GM21529 (cell line): ENCODE data around the gene UBE2E3.

ENCODE experiments used
- ATAC-seq: cut with Tn5 transposase; IDR thresholded peaks from one replicate; pipeline ENCODE4 v1.9.1; 2021; ENCODE audit not compliant: unreplicated experiment

The UBE2E3 gene

DNA sequence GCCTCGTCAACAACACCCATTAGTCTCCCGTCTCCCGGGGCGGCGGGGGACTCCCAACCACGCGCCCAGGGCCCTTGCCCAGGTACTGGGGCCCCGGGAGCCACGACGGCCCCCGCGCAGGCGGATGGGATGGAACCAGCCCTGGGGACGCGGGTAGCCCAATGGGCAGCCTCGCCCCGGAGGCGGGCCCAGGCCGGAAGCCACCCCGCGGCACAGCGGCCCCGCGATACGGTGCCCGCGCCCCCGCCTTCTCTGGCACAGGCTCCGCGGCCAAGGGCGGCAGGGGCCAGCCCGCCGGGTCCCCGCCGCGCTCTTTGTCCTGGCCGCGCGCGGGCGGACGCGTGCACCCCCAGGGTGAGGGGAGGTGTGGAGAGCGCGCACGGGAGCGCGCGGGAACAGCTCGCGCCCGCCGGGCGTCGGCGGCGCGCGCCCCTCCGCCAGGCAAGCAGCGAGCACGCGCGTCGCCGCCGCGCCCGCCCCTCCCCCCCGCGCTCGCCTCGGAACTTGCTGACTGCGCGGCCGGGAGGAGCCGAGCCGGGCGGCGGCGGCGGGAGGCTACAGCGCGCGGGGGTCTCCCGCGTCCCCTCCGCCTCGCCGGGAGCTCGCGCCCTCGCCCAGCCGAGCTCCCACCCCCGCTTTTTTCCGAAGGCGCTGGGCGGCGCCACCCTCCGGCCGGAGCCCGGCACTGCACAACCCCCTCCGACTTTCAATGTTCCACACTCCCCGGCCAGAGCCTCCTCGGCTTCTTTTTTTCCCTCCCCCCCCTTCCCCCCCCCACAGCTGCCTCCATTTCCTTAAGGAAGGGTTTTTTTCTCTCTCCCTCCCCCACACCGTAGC is at the start of gene UBE2E3:
TSS of gene UBE2E3 (plus strand) at position 500 of the 837 bp plus-strand sequence. CDS start 1,438 bp downstream, outside the sequence.
- ATAC-seq = peak; percentile 72

- ATAC-seq = no peak
These were observed 48.6 kb upstream of the UBE2E3 start for GRCh38 chr2:180931841-180932240.

- no peak for ATAC-seq
These were observed 47.1 kb upstream of the UBE2E3 start for GRCh38 chr2:180933332-180933731.

- no peak for ATAC-seq
These were observed 45.5 kb upstream of the UBE2E3 start for GRCh38 chr2:180934911-180935310.

DNA sequence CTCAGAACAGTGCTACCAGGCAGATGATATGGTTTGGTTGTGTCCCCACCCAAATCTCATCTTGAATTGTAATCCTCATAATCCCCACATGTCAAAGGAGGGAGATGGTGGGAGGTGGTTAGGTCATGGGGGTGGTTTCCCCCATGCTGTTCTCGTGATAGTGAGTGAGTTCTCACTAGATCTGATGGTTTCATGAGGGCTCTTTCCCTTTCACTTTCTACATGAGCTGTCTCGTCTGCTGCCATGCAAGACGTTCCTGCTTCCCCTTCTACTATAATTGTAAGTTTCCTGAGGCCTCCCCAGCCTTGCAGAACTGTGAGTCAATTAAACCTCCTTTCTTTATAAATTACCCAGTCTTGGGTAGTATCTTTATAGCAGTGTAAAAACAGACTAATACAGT is 42.9 kb upstream of the UBE2E3 start:
- peak; percentile 88 for ATAC-seq

GRCh38 chr2:180938451-180938850 is 42.0 kb upstream of the UBE2E3 start:
- peak; percentile 60 for ATAC-seq

DNA sequence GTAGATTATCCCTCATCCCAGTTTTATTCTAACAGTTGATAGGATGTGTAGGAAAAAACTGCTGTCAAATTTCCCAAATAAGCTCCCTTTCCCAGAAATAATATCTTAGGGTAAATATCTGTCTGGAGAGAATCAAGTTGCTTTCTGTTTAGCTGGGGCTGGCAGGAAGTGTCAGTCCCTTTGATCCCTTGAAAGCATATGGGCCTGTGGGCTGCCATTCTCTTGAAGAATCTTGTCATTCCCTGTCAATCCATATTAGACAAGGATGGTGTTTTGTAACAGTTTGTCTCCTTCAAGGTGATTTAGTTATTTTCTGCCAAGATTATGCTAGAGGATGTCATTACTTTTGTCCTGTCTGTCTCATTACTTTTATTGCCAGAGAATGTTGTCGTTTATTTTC is 37.1 kb upstream of the UBE2E3 start:
- no peak for ATAC-seq

DNA sequence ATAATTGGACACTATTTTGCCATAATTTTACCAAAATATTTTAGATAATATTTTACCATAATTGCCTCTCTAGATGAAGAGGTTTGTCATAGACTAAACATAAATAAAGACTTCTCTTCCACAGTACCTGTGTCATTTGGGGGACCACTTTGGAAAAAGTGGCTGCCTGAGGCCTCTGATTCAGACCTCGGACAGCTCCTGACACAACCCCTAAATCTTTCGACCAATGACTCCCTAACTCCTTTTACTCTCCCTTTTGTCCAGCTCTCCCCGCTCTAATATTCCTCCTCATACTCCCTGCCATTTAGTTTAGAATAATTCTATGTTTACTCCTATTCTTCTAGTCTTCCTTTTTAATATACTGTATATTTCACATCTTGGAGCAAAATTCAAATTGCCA is 36.0 kb upstream of the UBE2E3 start:
- no peak for ATAC-seq

DNA sequence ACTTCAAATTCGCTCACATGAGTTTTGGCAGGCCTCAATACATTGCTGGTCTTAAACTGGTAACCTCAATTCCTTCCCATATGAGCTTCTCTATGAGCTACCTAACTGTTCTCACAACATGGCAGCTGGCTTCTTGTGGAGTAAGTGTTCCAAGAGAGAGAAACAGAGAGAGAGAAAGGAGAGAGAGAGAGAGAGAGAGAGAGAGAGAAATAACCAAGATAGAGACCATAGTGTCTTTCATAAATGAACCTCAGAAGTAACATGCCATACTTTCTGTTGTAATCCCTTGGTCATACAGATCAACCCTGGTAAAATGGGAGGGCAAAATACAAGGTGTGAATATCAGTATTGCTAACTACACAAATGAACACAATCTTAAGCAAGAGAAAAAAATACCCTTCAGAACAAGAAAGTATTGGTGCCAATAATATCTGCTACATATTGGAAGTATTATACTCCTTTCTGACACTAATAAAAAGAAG is 33.2 kb upstream of the UBE2E3 start:
- no peak for ATAC-seq

- ATAC-seq = no peak
These were observed 30.5 kb upstream of the UBE2E3 start for GRCh38 chr2:180949896-180950295.

DNA sequence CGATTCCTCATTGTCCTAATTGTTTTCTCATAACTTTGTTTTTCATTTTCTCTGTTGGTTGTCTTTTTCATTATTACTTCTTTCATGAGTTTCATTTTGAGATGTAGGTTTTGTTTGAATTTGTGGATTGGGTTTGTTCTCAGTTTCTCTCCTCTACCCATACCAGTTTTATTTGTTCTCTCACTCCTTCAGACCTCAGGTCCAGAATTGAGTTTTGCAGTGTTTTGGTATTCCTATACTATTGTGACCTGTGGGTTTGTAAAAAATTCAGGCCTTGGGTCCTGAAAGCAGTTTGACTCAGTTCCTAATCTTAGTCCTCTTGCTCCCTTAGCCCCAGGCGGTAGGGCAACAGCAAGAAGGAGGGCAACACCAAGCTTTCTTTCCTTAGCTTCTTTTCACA is 28.3 kb upstream of the UBE2E3 start:
- ATAC-seq = no peak

DNA sequence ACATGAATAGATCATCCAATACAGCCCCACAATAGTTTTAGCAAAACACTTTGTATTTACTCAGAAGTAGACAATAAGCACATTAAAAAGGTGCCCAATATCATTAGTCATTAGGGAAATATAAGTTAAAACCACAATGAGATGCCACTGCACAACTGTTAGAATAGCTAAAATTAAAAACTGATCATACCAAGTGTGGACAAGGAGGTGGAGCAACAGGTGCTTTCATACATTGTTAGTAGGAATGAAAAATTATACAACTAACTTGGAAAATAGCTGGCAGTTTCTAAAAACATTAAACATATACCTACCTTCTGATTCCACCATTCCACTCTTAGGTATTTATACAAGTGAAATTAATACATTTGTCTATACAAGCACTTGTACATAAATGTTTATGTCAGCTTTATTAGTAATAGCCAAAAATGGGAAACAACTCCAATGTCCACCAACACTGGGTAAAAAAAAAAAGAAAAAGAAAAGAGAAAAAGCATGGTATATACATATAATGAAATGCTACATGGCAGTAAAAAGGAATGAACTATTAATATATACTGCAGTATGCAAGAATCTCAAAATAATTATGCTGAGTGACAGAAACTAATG is 27.6 kb upstream of the UBE2E3 start:
- ATAC-seq = no peak

GRCh38 chr2:180953550-180953949 is 26.9 kb upstream of the UBE2E3 start:
- no peak for ATAC-seq

DNA sequence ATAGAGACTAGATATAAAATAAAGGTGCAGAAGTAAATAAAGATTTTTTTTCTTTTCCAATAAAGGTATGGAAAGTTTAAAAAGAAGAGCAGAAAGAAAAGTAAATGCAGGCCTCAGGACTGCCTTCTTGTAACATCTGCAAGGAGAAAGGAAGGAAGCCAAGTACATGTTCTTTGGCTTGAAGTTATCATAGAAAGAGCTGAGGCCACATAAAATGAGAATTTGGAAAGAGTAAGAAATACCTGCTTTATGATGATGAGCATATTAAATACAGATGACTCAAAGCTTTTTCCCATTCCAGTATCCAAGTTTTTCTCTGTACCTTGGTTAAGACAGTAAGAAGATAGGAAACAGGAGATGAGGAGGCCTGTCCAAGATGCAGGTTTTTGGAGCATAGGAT is 25.3 kb upstream of the UBE2E3 start:
- no peak for ATAC-seq

DNA sequence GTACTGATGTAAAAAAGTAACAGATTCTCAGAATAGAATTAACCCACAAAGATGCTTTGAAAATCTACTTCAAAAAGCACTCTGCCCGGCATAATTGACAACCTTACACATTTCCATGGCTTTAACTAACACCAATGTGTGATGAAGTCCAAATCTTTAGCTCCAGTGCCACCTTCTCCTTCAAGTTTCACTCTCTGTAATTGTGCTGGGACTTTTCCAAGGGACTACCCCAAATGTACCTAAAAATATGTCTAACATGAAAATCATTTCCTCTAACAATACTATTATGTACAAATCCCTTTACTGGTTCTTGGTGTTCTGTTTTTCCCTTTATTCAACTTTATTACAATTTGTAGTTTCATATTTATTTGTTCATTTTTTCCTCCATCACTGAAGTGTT is 20.6 kb upstream of the UBE2E3 start:
- ATAC-seq = no peak

DNA sequence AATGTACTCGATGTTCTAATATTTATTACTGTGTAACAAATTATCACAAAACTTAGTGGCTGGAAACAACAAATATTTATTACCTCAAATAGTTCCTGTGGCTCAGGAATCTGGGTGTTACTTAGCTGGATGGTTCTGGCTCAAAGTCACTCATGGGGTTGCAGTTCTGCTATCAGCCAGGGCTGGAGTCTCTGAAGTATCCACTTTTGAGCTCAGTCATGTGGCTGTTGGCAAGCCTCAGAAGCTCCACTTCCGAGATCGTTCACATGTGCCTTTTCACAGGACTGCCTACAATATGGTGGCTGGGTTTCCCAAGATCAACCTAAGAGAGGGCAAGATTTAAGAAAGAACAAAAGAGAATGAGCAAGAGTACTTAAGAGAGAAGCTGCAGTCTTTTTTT is 19.4 kb upstream of the UBE2E3 start:
- no peak for ATAC-seq

- ATAC-seq = no peak
These were observed 17.6 kb upstream of the UBE2E3 start for GRCh38 chr2:180962727-180963314.

- ATAC-seq = no peak
These were observed 14.0 kb upstream of the UBE2E3 start for GRCh38 chr2:180966378-180966777.

DNA sequence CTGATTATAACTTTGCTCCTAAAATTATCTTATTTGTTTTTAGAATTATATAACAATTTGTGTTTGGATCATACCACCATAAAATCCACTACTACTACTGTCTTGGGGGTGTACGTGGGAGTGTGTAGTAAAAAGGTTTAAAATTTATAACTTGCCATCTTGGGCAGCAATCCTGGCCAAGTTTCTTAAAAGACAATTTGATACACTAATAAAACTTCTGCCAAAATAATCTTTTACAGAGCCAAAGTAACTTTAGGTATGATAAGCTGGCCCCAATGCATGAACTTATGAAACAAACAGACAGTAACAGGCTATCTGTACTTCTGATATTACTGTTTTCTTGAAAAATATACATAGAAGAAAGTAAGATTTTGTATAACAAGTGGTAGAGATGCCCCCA is 11.3 kb upstream of the UBE2E3 start:
- ATAC-seq = no peak

GRCh38 chr2:180970016-180970415 is 10.4 kb upstream of the UBE2E3 start:
- no peak for ATAC-seq

GRCh38 chr2:180971811-180972210 is 8.6 kb upstream of the UBE2E3 start:
- no peak for ATAC-seq

DNA sequence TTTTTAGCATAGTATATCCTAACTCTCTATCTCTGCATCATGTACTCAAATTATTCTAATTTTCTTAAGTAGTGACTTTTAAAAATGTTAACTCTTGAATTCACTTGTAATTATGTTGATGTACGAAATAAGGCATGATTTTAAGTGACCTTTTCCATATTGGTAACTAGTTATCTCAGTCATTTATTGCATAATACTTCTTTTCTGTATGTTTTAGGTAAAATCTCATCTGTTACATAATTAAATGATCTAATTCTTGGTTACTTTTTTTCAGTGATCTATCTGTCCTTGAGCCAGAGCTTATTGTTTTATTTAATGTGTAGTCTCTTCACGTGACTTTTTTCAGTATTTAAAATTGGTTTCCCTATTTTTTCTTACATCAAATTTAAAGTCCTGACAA is 4.8 kb upstream of the UBE2E3 start:
- no peak for ATAC-seq
